GM12878 (cell line): ENCODE results near the gene HECTD4. TPM values are rescaled to one million over a fixed set of nuclear protein-coding genes. Genes with fewer than 3 reads are reported as not detected.

Experiments used
- ATAC-seq: fragments of 200-7000 bp; cut with Tn5 transposase; 3 replicates; pipeline ENCODE4 v1.9.1; 2020; ENCODE audit warnings: mild to moderate bottlenecking, moderate library complexity
- BruUV-seq: library from RNA; stranded (reverse); fragments of 400-500 nt; replicated peaks from 2 replicates; lab custom pipeline; 2021; lab: Mats Ljungman, UMichigan
- CTCF ChIA-PET: fragments of 300-600 bp; sonication (Branson Sonifier 250); formaldehyde crosslinking; extraction: SDS; loops from one replicate; lab custom pipeline; 2021; ENCODE audit warnings: inconsistent platforms; lab: Yijun Ruan, JAX
- POLR2A ChIA-PET: fragments of 350-600 bp; formaldehyde crosslinking; extraction: SDS; loops from one replicate; lab custom pipeline; 2021; ENCODE audit warnings: inconsistent platforms; lab: Charles Lee
- RAD21 ChIA-PET: fragments of 300-600 bp; sonication (Branson Sonifier 250); formaldehyde crosslinking; loops from one replicate; lab custom pipeline; 2023; ENCODE audit warnings: antibody characterized with exemption; ENCODE audit not compliant: unreplicated experiment; lab: Charles Lee
- SMC1A ChIA-PET: fragments of 300-600 bp; sonication (Branson Sonifier 250); formaldehyde crosslinking; loops from one replicate; lab custom pipeline; 2023; ENCODE audit not compliant: unreplicated experiment, uncharacterized antibody; lab: Charles Lee
- DNase-seq: peaks from one replicate; pipeline ENCODE4 v3.0.0-alpha.2; 2011; ENCODE audit warnings: low read depth, low spot score
- FAIRE-seq: peaks from 3 replicates; lab custom pipeline; 2011; peaks lifted over from hg19 to GRCh38; lab: Jason Lieb, UNC
- H2AFZ ChIP-seq: 2 replicates; pipeline ENCODE4 v1.6.0; 2011; ENCODE audit warnings: low read depth, low read length, control low read depth; ENCODE audit not compliant: control insufficient read depth
- H3K27ac ChIP-seq: 2 replicates; pipeline ENCODE4 v1.5.1; 2011; ENCODE audit warnings: control low read depth; ENCODE audit not compliant: control insufficient read depth, insufficient read depth
- H3K27me3 ChIP-seq, 2 experiments: replicated peaks in 1 of 2; 2 replicates each; pipeline versions ENCODE4 v1.6.0 to v1.6.1; 2011; ENCODE audit warnings: low read length in 1 of 2; ENCODE audit not compliant: control insufficient read depth in 2 of 2, insufficient read depth in 2 of 2
- H3K36me3 ChIP-seq, 2 experiments: 2 replicates each; pipeline ENCODE4 v1.5.1; 2011; ENCODE audit warnings: low read length in 1 of 2; ENCODE audit not compliant: control insufficient read depth in 2 of 2, insufficient read depth in 2 of 2
- H3K4me1 ChIP-seq: 2 replicates; pipeline ENCODE4 v1.6.1; 2011; ENCODE audit warnings: mild to moderate bottlenecking, low read length, moderate library complexity, mixed read lengths; ENCODE audit not compliant: control insufficient read depth, insufficient read depth
- H3K4me2 ChIP-seq: 2 replicates; pipeline ENCODE4 v1.6.0; 2011; ENCODE audit warnings: control low read depth; ENCODE audit not compliant: control insufficient read depth, insufficient read depth
- H3K4me3 ChIP-seq: fragments of 200-600 bp; sonication (generic); 2 replicates; pipeline ENCODE4 v1.5.1; 2016
- H3K79me2 ChIP-seq: 2 replicates; pipeline ENCODE4 v1.6.0; 2011; ENCODE audit warnings: low read length; ENCODE audit not compliant: control insufficient read depth, insufficient read depth
- H3K9ac ChIP-seq: 2 replicates; pipeline ENCODE4 v1.8.0; 2011; ENCODE audit warnings: low read length, control low read depth, mixed read lengths; ENCODE audit not compliant: control insufficient read depth, insufficient read depth
- H3K9me3 ChIP-seq: replicated peaks from 3 replicates; pipeline ENCODE4 v1.5.1; 2011; ENCODE audit warnings: mild to moderate bottlenecking, low read length; ENCODE audit not compliant: control insufficient read depth, insufficient read depth
- H4K20me1 ChIP-seq: 2 replicates; pipeline ENCODE4 v1.6.0; 2011; ENCODE audit not compliant: control insufficient read depth, insufficient read depth
- CBX3 ChIP-seq: fragments of 200-600 bp; sonication (generic); IDR thresholded peaks from 2 replicates; pipeline ENCODE4 v1.6.1; 2016; ENCODE audit warnings: low read depth, borderline replicate concordance
- CHD2 ChIP-seq: IDR thresholded peaks from 2 replicates; pipeline ENCODE4 v1.6.1; 2011; ENCODE audit warnings: low read depth, low read length, improper control_type of control experiment, borderline replicate concordance
- DPF2 ChIP-seq: fragments of 450-650 bp; IDR thresholded peaks from 2 replicates; pipeline ENCODE4 v1.6.1; 2017; ENCODE audit warnings: mild to moderate bottlenecking
- FOXM1 ChIP-seq: IDR thresholded peaks from 2 replicates; pipeline ENCODE4 v1.6.1; 2012; ENCODE audit warnings: low read depth, mild to moderate bottlenecking, inconsistent platforms, low read length, moderate library complexity
- HDGF ChIP-seq: fragments of 450-650 bp; IDR thresholded peaks from 2 replicates; pipeline ENCODE4 v1.6.1; 2016; ENCODE audit warnings: antibody characterized with exemption
- MTA2 ChIP-seq: fragments of 450-650 bp; IDR thresholded peaks from 2 replicates; pipeline ENCODE4 v1.6.1; 2016; ENCODE audit warnings: low read depth, mild to moderate bottlenecking, moderate library complexity
- PAX8 ChIP-seq: fragments of 450-650 bp; IDR thresholded peaks from 2 replicates; pipeline ENCODE4 v1.6.1; 2017; ENCODE audit warnings: mild to moderate bottlenecking, moderate library complexity
- SMC3 ChIP-seq: IDR thresholded peaks from 2 replicates; pipeline ENCODE4 v1.6.1; 2011; ENCODE audit warnings: low read length, improper control_type of control experiment, borderline replicate concordance
- WGBS: methylation state at CpG from one replicate; pipeline ENCODE4 v1.1.6; 2016; ENCODE audit warnings: low lambda C conversion rate; ENCODE audit not compliant: insufficient replicate concordance, insufficient coverage; ENCODE audit errors: missing lambda C conversion rate; 5-methylcytosine and 5-hydroxymethylcytosine counted together
- in situ Hi-C: fragments of 300-500 bp; cut with MboI; formaldehyde crosslinking; loops from 9 replicates; pipeline ENCODE4 v1.14.3; 2018; ENCODE audit warnings: mixed read lengths
- intact Hi-C: fragments of 100-400 bp; cut with micrococcal nuclease; formaldehyde crosslinking; loops from one replicate; pipeline ENCODE4 v1.14.2; 2022; ENCODE audit not compliant: unreplicated experiment
- polyA plus RNA-seq, 11 experiments: library from polyadenylated mRNA; depleted of rRNA in 4 of 11; unstranded in 6 of 11; stranded (reverse) in 5 of 11; fragments of >200 nt; fragmentation: Nextera tagmentation in 4 of 11; fragmentation: Illumina TruSeq in 1 of 11; extraction: Ambion mirVana in 4 of 11; extraction: Trizol in 1 of 11; gene quantifications; 1 replicate in 1 of 11; 2 replicates in 10 of 11; pipeline versions ENCODE4 v1.2.1 to v1.2.3, GENCODE V29; 2011 to 2016; ENCODE audit warnings: inconsistent platforms in 2 of 11, missing spikeins in 2 of 11, low read depth in 1 of 11
- total RNA-seq, 4 experiments: library from RNA; depleted of rRNA in 3 of 4; stranded (reverse); fragments of >200 nt in 3 of 4; fragmentation: Illumina TruSeq in 1 of 4; extraction: Trizol in 1 of 4; gene quantifications; 2 replicates each; pipeline versions ENCODE4 v1.2.1 to v1.2.3, GENCODE V29; 2013 to 2021
- TF ChIP-seq, protein P1 (sequence below): fragments of 450-650 bp; IDR thresholded peaks from 2 replicates; pipeline ENCODE4 v1.6.1; 2017; ENCODE audit warnings: mild to moderate bottlenecking, low read depth, inconsistent platforms; ENCODE audit not compliant: poor library complexity, severe bottlenecking

HECTD4 gene
- total and polyA plus RNA-seq, 10 of the 15 experiments (the other 5 are each of a cell fraction or from before 2014, with no cell fraction given) = 5.8 to 43.9 (median 17.9) TPM

DNA sequence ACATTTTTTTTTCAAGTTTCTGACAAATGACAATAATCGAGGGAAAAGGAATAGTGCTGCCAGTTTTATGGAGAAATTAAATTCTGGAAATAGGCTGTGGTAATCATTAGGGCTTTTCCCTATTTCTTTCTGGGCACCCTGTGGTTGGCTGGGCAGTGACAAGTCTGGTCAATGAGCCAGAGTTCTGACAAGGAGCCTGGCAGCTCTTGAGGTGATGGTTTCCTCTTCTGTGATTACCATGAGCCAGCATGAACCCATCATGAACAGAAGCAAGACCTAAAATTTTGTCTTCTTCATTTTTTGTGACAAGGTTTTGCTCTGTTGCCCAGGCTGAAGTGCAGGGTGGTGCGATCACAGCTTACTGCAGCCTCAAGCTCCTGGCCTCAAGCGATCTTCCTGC is 141.1 kb downstream of the HECTD4 start:
- intact Hi-C loops = no loop called here
- in situ Hi-C loops = no loop called here

More for the DNA sequence above, 141.1 kb downstream of the HECTD4 start:
- H3K79me2 ChIP-seq = no peaks in the 10 kb centered on the region
- no peaks in the 10 kb centered on the region for H4K20me1 ChIP-seq
- H3K4me1 ChIP-seq = peaks cover 4% of the 10 kb centered on the region; the same call in 1 of the 2 replicates
- TF ChIP-seq MTA2 (no peak), CHD2 (no peak), DPF2 (no peak), HDGF (no peak), PAX8 (no peak), CBX3 (no peak), SMC3 (no peak), FOXM1 (no peak)
- TF ChIP-seq, protein P1, sequence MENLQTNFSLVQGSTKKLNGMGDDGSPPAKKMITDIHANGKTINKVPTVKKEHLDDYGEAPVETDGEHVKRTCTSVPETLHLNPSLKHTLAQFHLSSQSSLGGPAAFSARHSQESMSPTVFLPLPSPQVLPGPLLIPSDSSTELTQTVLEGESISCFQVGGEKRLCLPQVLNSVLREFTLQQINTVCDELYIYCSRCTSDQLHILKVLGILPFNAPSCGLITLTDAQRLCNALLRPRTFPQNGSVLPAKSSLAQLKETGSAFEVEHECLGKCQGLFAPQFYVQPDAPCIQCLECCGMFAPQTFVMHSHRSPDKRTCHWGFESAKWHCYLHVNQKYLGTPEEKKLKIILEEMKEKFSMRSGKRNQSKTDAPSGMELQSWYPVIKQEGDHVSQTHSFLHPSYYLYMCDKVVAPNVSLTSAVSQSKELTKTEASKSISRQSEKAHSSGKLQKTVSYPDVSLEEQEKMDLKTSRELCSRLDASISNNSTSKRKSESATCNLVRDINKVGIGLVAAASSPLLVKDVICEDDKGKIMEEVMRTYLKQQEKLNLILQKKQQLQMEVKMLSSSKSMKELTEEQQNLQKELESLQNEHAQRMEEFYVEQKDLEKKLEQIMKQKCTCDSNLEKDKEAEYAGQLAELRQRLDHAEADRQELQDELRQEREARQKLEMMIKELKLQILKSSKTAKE = no peak
- WGBS = 83% methylated on average over 3 of the region's 3 CpGs
- FAIRE-seq = no peak
- no peak for DNase-seq
- H3K27me3 ChIP-seq = no peaks in the 10 kb centered on the region
- H3K27ac ChIP-seq = no peak overlapping the region
- RAD21 ChIA-PET = no interaction called here
- ATAC-seq = no peak
- POLR2A ChIA-PET = interaction anchor here (0.5 to 0.6 kb wide), 2 partner anchors 79 to 86 kb away, joined by 3 read pairs; no protein-coding TSS in a partner anchor
- CTCF ChIA-PET = interaction anchor here (2.2 kb wide), 1 partner anchor 146 kb away, joined by 8 read pairs; no protein-coding TSS in a partner anchor
- H2AFZ ChIP-seq = no peak overlapping the region
- no TSS peak for BruUV-seq
- SMC1A ChIA-PET = interaction anchor here (1.3 kb wide), 1 partner anchor 146 kb away, joined by 5 read pairs; no protein-coding TSS in a partner anchor
- no peak overlapping the region for H3K4me3 ChIP-seq
- H3K9ac ChIP-seq = no peak overlapping the region
- H3K4me2 ChIP-seq = no peak overlapping the region
- no peaks in the 10 kb centered on the region for H3K9me3 ChIP-seq
- peaks cover 6 to 12% of the 10 kb centered on the region in 2 experiments; a peak in 3 of 4 replicates for H3K36me3 ChIP-seq
